A549 (cell line): ENCODE data around the gene FRYL.

ENCODE experiments used
- REST ChIP-seq: fragments of 200-600 bp; sonication (generic); IDR thresholded peaks from 2 replicates; pipeline ENCODE4 v1.6.1; 2016; ENCODE audit warnings: antibody characterized with exemption, mild to moderate bottlenecking, moderate library complexity
- TF ChIP-seq, protein P1 (sequence below): fragments of >200 bp; sonication (Bioruptor Twin); formaldehyde crosslinking; IDR thresholded peaks from 3 replicates; pipeline ENCODE4 v1.5.1; 2016
- TF ChIP-seq, protein P2 (sequence below): IDR thresholded peaks from 2 replicates; pipeline ENCODE4 v1.6.1; 2012

- TF ChIP-seq, protein P1, sequence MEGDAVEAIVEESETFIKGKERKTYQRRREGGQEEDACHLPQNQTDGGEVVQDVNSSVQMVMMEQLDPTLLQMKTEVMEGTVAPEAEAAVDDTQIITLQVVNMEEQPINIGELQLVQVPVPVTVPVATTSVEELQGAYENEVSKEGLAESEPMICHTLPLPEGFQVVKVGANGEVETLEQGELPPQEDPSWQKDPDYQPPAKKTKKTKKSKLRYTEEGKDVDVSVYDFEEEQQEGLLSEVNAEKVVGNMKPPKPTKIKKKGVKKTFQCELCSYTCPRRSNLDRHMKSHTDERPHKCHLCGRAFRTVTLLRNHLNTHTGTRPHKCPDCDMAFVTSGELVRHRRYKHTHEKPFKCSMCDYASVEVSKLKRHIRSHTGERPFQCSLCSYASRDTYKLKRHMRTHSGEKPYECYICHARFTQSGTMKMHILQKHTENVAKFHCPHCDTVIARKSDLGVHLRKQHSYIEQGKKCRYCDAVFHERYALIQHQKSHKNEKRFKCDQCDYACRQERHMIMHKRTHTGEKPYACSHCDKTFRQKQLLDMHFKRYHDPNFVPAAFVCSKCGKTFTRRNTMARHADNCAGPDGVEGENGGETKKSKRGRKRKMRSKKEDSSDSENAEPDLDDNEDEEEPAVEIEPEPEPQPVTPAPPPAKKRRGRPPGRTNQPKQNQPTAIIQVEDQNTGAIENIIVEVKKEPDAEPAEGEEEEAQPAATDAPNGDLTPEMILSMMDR, result no peak
- TF ChIP-seq, protein P2, sequence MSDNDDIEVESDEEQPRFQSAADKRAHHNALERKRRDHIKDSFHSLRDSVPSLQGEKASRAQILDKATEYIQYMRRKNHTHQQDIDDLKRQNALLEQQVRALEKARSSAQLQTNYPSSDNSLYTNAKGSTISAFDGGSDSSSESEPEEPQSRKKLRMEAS, result no peak
- no peak for TF ChIP-seq REST
Observed at GRCh38 chr4:48571471-48571870, 208.6 kb downstream of the FRYL start.
